ENCODE measurements around the gene PSMB2.

DNA sequence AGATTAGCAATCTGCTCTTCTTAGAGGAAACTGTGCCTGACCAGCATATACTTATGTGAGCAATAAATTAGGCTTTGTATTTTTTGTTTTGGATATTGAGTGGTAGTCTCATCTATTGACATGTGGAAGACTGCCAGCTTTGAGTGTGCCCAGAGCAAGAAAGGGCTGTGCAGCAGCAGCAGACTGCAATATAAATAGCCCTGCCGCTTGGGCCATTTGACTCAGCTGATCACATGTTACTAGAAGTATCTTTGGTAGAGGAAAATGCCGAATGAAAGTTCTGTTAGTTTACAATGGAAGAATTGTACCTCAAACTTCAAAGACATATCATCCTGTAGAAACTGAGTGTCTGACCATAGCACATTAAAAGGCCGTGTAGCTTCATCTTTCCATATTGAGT, 9.1 kb upstream of the PSMB2 start:
- TF ChIP-seq, protein P1, sequence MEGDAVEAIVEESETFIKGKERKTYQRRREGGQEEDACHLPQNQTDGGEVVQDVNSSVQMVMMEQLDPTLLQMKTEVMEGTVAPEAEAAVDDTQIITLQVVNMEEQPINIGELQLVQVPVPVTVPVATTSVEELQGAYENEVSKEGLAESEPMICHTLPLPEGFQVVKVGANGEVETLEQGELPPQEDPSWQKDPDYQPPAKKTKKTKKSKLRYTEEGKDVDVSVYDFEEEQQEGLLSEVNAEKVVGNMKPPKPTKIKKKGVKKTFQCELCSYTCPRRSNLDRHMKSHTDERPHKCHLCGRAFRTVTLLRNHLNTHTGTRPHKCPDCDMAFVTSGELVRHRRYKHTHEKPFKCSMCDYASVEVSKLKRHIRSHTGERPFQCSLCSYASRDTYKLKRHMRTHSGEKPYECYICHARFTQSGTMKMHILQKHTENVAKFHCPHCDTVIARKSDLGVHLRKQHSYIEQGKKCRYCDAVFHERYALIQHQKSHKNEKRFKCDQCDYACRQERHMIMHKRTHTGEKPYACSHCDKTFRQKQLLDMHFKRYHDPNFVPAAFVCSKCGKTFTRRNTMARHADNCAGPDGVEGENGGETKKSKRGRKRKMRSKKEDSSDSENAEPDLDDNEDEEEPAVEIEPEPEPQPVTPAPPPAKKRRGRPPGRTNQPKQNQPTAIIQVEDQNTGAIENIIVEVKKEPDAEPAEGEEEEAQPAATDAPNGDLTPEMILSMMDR (IDR thresholded peaks at IDR 0.05 in 2 of 3, conservative IDR thresholded peaks at IDR 0.05 in 1 of 3; ENCODE audit: borderline replicate concordance in 1 of 3, insufficient read depth in 1 of 3, low read depth in 2 of 3, low read length in 2 of 3) = no peak
- TF ChIP-seq SRF (IDR thresholded peaks at IDR 0.05; ENCODE audit: low read depth) (no peak), ZNF274 (IDR thresholded peaks at IDR 0.05; ENCODE audit: low read depth, low read length) (no peak), CEBPB (IDR thresholded peaks at IDR 0.05; ENCODE audit: low read depth) (no peak), EZH2 (IDR thresholded peaks at IDR 0.05) (no peak), SP1 (IDR thresholded peaks at IDR 0.05; ENCODE audit: low read depth) (no peak), POLR2AphosphoS5 (IDR thresholded peaks at IDR 0.05; ENCODE audit: low read depth, low read length) (no peak), RAD21 (IDR thresholded peaks at IDR 0.05; ENCODE audit: low read depth) (no peak), POLR2A (IDR thresholded peaks at IDR 0.05; ENCODE audit: borderline replicate concordance, extremely low read depth, insufficient read depth, insufficient read length) (no peak)
- TF ChIP-seq, protein P2, sequence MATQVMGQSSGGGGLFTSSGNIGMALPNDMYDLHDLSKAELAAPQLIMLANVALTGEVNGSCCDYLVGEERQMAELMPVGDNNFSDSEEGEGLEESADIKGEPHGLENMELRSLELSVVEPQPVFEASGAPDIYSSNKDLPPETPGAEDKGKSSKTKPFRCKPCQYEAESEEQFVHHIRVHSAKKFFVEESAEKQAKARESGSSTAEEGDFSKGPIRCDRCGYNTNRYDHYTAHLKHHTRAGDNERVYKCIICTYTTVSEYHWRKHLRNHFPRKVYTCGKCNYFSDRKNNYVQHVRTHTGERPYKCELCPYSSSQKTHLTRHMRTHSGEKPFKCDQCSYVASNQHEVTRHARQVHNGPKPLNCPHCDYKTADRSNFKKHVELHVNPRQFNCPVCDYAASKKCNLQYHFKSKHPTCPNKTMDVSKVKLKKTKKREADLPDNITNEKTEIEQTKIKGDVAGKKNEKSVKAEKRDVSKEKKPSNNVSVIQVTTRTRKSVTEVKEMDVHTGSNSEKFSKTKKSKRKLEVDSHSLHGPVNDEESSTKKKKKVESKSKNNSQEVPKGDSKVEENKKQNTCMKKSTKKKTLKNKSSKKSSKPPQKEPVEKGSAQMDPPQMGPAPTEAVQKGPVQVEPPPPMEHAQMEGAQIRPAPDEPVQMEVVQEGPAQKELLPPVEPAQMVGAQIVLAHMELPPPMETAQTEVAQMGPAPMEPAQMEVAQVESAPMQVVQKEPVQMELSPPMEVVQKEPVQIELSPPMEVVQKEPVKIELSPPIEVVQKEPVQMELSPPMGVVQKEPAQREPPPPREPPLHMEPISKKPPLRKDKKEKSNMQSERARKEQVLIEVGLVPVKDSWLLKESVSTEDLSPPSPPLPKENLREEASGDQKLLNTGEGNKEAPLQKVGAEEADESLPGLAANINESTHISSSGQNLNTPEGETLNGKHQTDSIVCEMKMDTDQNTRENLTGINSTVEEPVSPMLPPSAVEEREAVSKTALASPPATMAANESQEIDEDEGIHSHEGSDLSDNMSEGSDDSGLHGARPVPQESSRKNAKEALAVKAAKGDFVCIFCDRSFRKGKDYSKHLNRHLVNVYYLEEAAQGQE (IDR thresholded peaks at IDR 0.05; ENCODE audit: low read depth) = no peak

Data from HCT116 (cell line).